Endothelial cell of umbilical vein (primary cell): ENCODE results near the gene TSPAN5. TPM values are rescaled to one million over a fixed set of nuclear protein-coding genes. Genes with fewer than 3 reads are reported as not detected.

Source experiments
- BruUV-seq: library from RNA; stranded (reverse); fragments of 400-500 nt; replicated peaks from 2 replicates; lab custom pipeline; 2021; lab: Mats Ljungman, UMichigan
- CTCF ChIA-PET: fragments of 300-600, 350-600 bp; sonication (Branson Sonifier 250); formaldehyde crosslinking; loops from one replicate; lab custom pipeline; 2021; ENCODE audit warnings: antibody characterized with exemption, inconsistent platforms; lab: Charles Lee
- POLR2A ChIA-PET: fragments of 300-600, 350-600 bp; sonication (Branson Sonifier 250); formaldehyde crosslinking; loops from one replicate; lab custom pipeline; 2021; ENCODE audit warnings: antibody characterized with exemption, inconsistent platforms; lab: Charles Lee
- DNase-seq: peaks from one replicate; pipeline ENCODE4 v3.0.0-alpha.2; 2011; ENCODE audit warnings: low read depth, low spot score
- FAIRE-seq: peaks from 2 replicates; lab custom pipeline; 2011; peaks lifted over from hg19 to GRCh38; lab: Jason Lieb, UNC
- H2AFZ ChIP-seq: 2 replicates; pipeline ENCODE4 v1.6.0; 2012; ENCODE audit warnings: low read depth, low read length, control low read depth, inconsistent platforms
- H3K27ac ChIP-seq: 2 replicates; pipeline ENCODE4 v1.5.1; 2011; ENCODE audit warnings: low read depth, mild to moderate bottlenecking, control low read depth, low read length, moderate library complexity; ENCODE audit not compliant: insufficient read depth
- H3K27me3 ChIP-seq, 2 experiments: 2 replicates each; pipeline versions ENCODE4 v1.6.0 to v1.6.1; 2011; ENCODE audit warnings: low read length in 2 of 2, mixed read lengths in 1 of 2; ENCODE audit not compliant: control insufficient read depth in 2 of 2, insufficient read depth in 2 of 2
- H3K36me3 ChIP-seq, 2 experiments: 2 replicates in 1 of 2; 3 replicates in 1 of 2; pipeline ENCODE4 v1.5.1; 2011; ENCODE audit warnings: low read length in 2 of 2, mild to moderate bottlenecking in 1 of 2, moderate library complexity in 1 of 2; ENCODE audit not compliant: control insufficient read depth in 2 of 2, insufficient read depth in 2 of 2; ENCODE audit errors: extremely low read depth in 1 of 2
- H3K4me1 ChIP-seq: 3 replicates; pipeline ENCODE4 v1.5.1; 2011; ENCODE audit warnings: mild to moderate bottlenecking, low read length; ENCODE audit not compliant: control insufficient read depth, insufficient read depth; ENCODE audit errors: extremely low read depth
- H3K4me2 ChIP-seq: 2 replicates; pipeline ENCODE4 v1.6.1; 2011; ENCODE audit warnings: low read length, control low read depth, mixed read lengths; ENCODE audit not compliant: insufficient read depth
- H3K4me3 ChIP-seq, 3 experiments: fragments of 200-600 bp in 1 of 3; sonication (generic), shearing (Covaris generic) in 1 of 3; replicated peaks in 1 of 3; 2 replicates each; pipeline ENCODE4 v1.5.1; 2011 to 2016; ENCODE audit warnings: control low read depth in 3 of 3, low read length in 3 of 3, mild to moderate bottlenecking in 2 of 3, inconsistent platforms in 1 of 3, low read depth in 1 of 3, moderate library complexity in 1 of 3; ENCODE audit not compliant: insufficient read depth in 1 of 3
- H3K79me2 ChIP-seq: 2 replicates; pipeline ENCODE4 v1.6.0; 2012; ENCODE audit warnings: low read length, inconsistent platforms; ENCODE audit not compliant: control insufficient read depth, insufficient read depth
- H3K9ac ChIP-seq: replicated peaks from 2 replicates; pipeline ENCODE3; 2011; ENCODE audit warnings: low read length, control low read depth; ENCODE audit not compliant: insufficient read depth; ENCODE audit errors: extremely low read depth
- H3K9me1 ChIP-seq: replicated peaks from 3 replicates; pipeline ENCODE4 v1.6.0; 2011; ENCODE audit warnings: mild to moderate bottlenecking, low read length; ENCODE audit not compliant: control insufficient read depth, insufficient read depth; ENCODE audit errors: extremely low read depth
- H3K9me3 ChIP-seq: replicated peaks from 2 replicates; pipeline ENCODE4 v1.5.1; 2012; ENCODE audit warnings: low read length, inconsistent platforms; ENCODE audit not compliant: control insufficient read depth, insufficient read depth
- H4K20me1 ChIP-seq: replicated peaks from 2 replicates; pipeline ENCODE3; 2011; ENCODE audit warnings: mild to moderate bottlenecking, low read length; ENCODE audit not compliant: control insufficient read depth, insufficient read depth; ENCODE audit errors: extremely low read depth
- CTCF ChIP-seq, 2 donors: IDR thresholded peaks; 1 replicate in 1 of 2; 2 replicates in 1 of 2; pipeline ENCODE4 v1.5.1; 2011; ENCODE audit warnings: low read length in 2 of 2, mild to moderate bottlenecking in 2 of 2, moderate library complexity in 2 of 2, control low read depth in 1 of 2, inconsistent platforms in 1 of 2, low read depth in 1 of 2; ENCODE audit not compliant: insufficient read depth in 1 of 2; ENCODE audit errors: extremely low read depth in 1 of 2
- EZH2 ChIP-seq: IDR thresholded peaks from 2 replicates; pipeline ENCODE4 v1.6.1; 2012; ENCODE audit warnings: borderline replicate concordance, low read depth, mild to moderate bottlenecking, moderate library complexity, low read length, inconsistent platforms; ENCODE audit not compliant: severe bottlenecking
- FOS ChIP-seq: IDR thresholded peaks from 2 replicates; pipeline ENCODE4 v1.6.1; 2011; ENCODE audit warnings: mild to moderate bottlenecking, low read length, moderate library complexity, borderline replicate concordance; ENCODE audit not compliant: insufficient read depth
- GATA2 ChIP-seq: IDR thresholded peaks from 2 replicates; pipeline ENCODE4 v1.7.0; 2011; ENCODE audit warnings: low read depth, mild to moderate bottlenecking, moderate library complexity, mixed read lengths, low read length; ENCODE audit not compliant: insufficient read length, insufficient read depth
- JUN ChIP-seq: IDR thresholded peaks from 2 replicates; pipeline ENCODE4 v1.6.1; 2011; ENCODE audit warnings: borderline replicate concordance, low read depth; ENCODE audit not compliant: insufficient read length, insufficient read depth
- MYC ChIP-seq: IDR thresholded peaks from one replicate; pipeline ENCODE4 v1.6.1; 2011; ENCODE audit warnings: mild to moderate bottlenecking, low read depth, low read length
- POLR2A ChIP-seq: IDR thresholded peaks from 2 replicates; pipeline ENCODE4 v1.6.1; 2012; ENCODE audit warnings: low read depth, mild to moderate bottlenecking, control low read depth, low read length
- POLR2AphosphoS5 ChIP-seq: IDR thresholded peaks from 2 replicates; pipeline ENCODE4 v1.6.1; 2012; ENCODE audit warnings: low read depth, mild to moderate bottlenecking, control low read depth, low read length, moderate library complexity; ENCODE audit not compliant: insufficient read depth
- dilution Hi-C: fragments of 300-500 bp; cut with MboI; formaldehyde crosslinking; loops from one replicate; pipeline ENCODE4 v1.15.0; 2019; ENCODE audit warnings: low sequenced_read_pairs; ENCODE audit not compliant: extremely low pct_ligation_motif_present
- intact Hi-C: fragments of 100-400 bp; cut with micrococcal nuclease; formaldehyde crosslinking; loops from one replicate; pipeline ENCODE4 v1.10.0; 2022
- polyA plus RNA-seq, 4 experiments: library from polyadenylated mRNA; depleted of rRNA in 3 of 4; stranded (reverse) in 3 of 4; unstranded in 1 of 4; fragments of >200 nt; gene quantifications; 2 replicates each; pipeline versions ENCODE4 v1.2.1 to v1.2.3, GENCODE V29; 2011 to 2012; ENCODE audit warnings: missing spikeins in 1 of 4
- total RNA-seq: library from RNA; stranded (reverse); gene quantifications from 2 replicates; pipeline ENCODE4 v1.2.3, GENCODE V29; 2021
- TF ChIP-seq, protein P1 (sequence below): IDR thresholded peaks from 2 replicates; pipeline ENCODE4 v1.6.1; 2011; ENCODE audit not compliant: insufficient read depth, insufficient read length

The TSPAN5 gene
- total and polyA plus RNA-seq, 2 donors (not counting 3 experiments of a cell fraction or from before 2014, with no cell fraction given): 45.1 to 50.2 TPM

- TF ChIP-seq, protein P1, sequence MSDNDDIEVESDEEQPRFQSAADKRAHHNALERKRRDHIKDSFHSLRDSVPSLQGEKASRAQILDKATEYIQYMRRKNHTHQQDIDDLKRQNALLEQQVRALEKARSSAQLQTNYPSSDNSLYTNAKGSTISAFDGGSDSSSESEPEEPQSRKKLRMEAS: no peak
- peak; percentile 84 for TF ChIP-seq JUN
- TF ChIP-seq FOS: peak; percentile 89
- TF ChIP-seq POLR2AphosphoS5: peak; percentile 43
- no peaks in the 10 kb centered on the region for H4K20me1 ChIP-seq
- DNase-seq (peak; percentile 83), FAIRE-seq (peak; percentile 79)
- H3K9me3 ChIP-seq: no peaks in the 10 kb centered on the region
- no peak overlapping the region for H2AFZ ChIP-seq
- dilution Hi-C loops: no loop called here
- H3K27me3 ChIP-seq: no peaks in the 10 kb centered on the region
- peak overlapping the region; percentile 94 for H3K27ac ChIP-seq
- peak overlapping the region in 1 of 3 experiments; percentile 42 for H3K4me3 ChIP-seq
- POLR2A ChIA-PET: no interaction called here
- H3K36me3 ChIP-seq: no peaks in the 10 kb centered on the region
- H3K9ac ChIP-seq: peak overlapping the region; percentile 74
- peaks cover 53% of the 10 kb centered on the region for H3K4me1 ChIP-seq
- BruUV-seq: TSS peak; percentile 35
- H3K79me2 ChIP-seq: peaks cover 77% of the 10 kb centered on the region
- no peaks in the 10 kb centered on the region for H3K9me1 ChIP-seq
- H3K4me2 ChIP-seq: peak overlapping the region; percentile 100
- CTCF ChIA-PET: interaction anchor here (0.6 to 4.1 kb wide), 5 partner anchors 75 to 402 kb away, joined by 3 to 33 read pairs (median 4); no protein-coding TSS in a partner anchor
- intact Hi-C loops: loop anchor here (1.0 to 10.0 kb wide), 5 partner anchors 11 to 431 kb away; partner anchors contain the start of gene ADH5
These were observed 4.2 kb downstream of the TSPAN5 start for GRCh38 chr4:98653890-98654867.

- Histone ChIP-seq H2AFZ (no peak overlapping the region), H3K36me3 (no peaks in the 10 kb centered on the region), H3K79me2 (peaks cover 86% of the 10 kb centered on the region), H3K9ac (no peak overlapping the region), H3K9me1 (no peaks in the 10 kb centered on the region), H3K4me1 (peaks cover 61% of the 10 kb centered on the region), H4K20me1 (no peaks in the 10 kb centered on the region), H3K27ac (peak overlapping the region; percentile 94), H3K27me3 (no peaks in the 10 kb centered on the region), H3K4me3 (no peak overlapping the region), H3K9me3 (no peaks in the 10 kb centered on the region), H3K4me2 (peak overlapping the region; percentile 100)
- ChIA-PET CTCF (interaction anchor here (4.1 kb wide), 1 partner anchor 185 kb away, joined by 33 read pairs; no protein-coding TSS in a partner anchor), POLR2A (no interaction called here)
- BruUV-seq: no TSS peak
- no peak for DNase-seq
- FAIRE-seq: no peak
- no peak for TF ChIP-seq CTCF (IDR thresholded peaks at IDR 0.05; ENCODE audit: extremely low read depth in 1 of 2, insufficient read depth in 1 of 2, low read depth in 1 of 2, low read length in 2 of 2)
- TF ChIP-seq, protein P1: no peak
- no peak for TF ChIP-seq POLR2AphosphoS5
- TF ChIP-seq JUN: no peak
- TF ChIP-seq GATA2: no peak
- no peak for TF ChIP-seq POLR2A
- no peak for TF ChIP-seq EZH2
- no peak for TF ChIP-seq MYC
- TF ChIP-seq FOS: no peak
- intact Hi-C loops (loop anchor here (10.0 kb wide), 1 partner anchor 432 kb away; the partner anchor contains the start of gene ADH5), dilution Hi-C loops (no loop called here)
These were observed 5.4 kb downstream of the TSPAN5 start for GRCh38 chr4:98652996-98653395.
